Stimulated activated CD4-positive, alpha-beta T cell treated with anti-CD3 and anti-CD28 coated beads, TNF-alpha, amount 100 ng/mL, for 1 hour (primary cell): ENCODE measurements around the gene NBEA.

Source experiments
- DNase-seq, 3 donors: peaks; one replicate each; pipeline ENCODE4 v3.0.0-alpha.2; 2020; ENCODE audit warnings: low read depth in 3 of 3, low spot score in 1 of 3

Gene NBEA

DNA sequence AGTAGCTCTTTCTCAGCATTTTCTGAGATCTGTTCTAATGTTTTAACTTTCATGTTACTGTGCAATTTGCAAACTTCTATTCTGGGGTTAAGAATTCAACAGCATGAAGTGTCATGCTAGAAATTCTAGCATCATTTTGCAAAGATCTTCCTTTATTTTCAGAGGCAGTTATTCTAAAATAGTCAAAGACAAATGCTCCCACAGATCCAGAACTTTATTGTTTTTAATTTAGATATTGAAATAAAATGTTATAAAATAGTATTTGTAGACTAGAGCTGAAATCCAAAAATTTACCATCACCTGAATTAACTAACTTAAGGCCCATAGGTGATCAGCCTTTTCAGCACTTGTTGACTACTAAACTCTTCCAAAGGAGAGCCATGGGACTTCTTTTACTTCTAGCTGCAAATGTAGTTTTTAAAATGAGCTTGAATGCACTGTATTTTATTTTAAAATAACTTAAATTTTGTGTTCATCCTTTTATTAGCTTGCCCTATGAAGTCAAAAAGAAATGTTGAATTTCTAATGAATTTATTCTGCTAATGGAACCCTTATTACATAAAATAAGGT lies 531.2 kb downstream of the NBEA start:
- no peak for DNase-seq

DNA sequence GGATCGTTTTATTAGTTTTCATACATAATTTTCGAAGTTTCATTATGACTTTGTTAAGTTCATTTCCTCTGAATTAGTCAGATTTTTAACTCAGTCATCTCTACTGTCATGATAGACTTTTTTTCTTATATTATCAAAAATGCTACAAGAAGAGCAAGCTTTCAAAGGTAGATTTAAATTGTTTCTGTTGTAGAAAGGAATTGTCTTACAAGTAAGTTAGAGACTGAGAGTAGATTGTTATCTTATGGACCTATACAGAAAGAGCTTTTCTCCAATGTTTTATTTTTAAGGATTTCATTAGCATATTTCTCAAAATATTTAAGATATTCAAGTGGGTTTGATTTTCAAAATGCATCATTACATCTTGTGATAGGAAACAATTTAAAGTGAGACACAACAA lies 531.7 kb downstream of the NBEA start:
- DNase-seq, result no peak

DNA sequence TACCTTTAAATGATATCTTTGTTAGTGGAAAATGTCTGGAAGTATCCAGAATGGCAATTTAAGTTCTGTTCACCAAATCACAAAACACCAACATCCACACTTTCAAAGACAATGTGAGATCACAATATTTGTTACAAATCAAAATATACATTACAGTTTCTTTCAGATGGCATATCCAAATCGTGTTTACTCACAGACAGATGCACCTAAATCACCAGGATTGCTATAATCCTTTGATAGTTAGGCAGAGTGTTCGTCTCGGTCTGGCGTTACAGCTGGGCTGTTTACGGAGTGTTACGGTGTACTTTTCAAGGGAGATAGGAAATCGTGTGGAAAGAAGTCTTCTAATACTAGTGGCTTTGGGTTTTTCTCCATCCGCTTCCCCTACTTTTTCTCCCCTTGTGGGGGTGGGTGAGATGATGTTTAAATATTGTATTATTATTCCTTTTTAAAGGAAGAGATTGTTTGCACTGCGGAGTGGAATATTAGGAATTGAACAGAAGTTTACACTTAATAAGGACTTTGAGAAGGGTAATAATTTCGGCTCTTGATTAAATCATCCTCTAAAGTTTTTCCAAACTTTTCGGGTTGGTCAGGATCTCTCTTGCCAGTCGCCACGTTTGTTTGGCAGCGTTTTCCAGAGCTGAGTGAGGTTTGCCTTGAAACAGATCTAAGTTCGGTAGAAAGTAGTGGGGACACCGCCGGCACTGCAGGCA lies 532.6 kb downstream of the NBEA start:
- DNase-seq, result no peak

DNA sequence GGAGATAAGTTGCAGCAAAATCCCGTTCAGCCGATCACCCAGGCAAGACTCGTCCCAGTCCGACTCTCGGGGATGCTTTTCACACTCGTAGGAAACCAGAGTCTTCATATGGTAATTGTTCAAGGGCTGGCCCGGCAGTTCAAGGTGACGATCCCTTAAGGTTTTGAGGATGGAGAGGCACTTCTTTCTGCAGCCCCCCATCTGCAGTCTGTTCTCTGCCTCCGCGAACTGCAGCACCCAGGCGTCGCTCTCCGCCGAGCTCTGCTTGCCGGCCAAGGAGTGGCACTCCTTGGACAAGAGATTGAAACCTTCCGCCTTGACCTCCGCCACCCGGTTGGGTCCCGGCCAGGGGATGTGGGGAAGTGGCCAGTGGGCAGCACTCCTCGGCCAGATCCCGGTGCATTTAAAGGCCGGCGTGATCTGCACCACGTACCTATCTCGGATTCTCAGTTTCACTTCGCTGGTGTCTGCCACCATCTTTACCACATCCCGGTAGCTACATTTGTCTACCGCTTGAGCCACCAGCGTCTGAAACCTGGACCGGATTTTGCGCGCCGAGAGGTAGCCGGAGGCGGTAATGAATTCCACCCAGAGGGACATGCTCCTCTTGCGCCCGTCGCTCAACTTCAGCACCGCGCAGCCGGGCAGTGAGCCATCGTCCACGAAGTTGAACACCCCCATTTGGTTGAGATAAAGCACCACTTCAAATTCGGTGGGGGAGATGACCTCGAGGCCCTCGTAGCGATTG lies 533.3 kb downstream of the NBEA start:
- no peak for DNase-seq

DNA sequence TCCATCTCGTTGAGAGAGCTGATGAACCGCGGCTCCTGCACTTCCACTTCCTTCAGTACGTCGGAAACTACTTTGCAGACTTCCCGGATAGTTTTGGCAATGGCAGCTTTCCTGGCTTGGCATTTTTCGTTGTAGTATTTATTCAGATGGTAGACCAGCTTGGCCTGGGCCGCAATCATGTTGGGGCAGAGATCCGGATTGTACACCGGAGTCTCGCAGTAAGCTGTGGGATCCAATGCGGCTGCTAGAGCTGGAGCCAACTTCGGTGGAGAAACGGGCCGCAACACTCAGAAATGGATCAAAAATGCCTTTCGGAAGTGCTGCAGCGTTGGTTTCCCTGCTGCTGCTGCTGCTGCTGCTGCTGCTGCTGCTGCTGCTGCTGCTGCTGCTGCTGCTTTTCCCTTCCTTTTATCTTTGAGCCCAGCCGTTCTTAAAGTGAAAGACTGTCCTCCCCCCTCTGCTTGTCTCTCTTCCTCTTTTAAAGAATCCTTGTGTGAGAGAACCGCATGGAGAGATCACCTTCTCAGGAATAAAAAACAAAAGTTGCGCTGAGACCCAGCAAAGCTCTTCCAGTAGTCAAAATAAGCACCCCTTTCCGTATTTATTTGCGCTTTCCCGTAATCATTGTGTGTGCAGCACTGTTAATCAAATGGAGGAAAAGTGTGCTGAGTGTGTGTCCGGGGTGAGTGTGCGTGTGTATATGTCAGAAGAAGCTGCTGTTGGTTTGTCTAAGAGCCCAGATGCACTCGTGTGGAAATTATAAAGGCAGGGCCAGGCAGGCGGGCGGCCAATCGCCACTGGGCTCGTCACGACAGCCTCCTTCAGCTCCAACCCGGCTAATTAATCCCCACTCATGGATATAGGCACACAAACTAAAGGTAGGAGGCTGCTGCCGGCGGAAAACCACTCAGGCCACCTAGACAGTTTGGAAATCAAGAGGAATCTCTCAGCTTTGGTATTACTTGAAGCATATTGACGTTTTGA lies 534.2 kb downstream of the NBEA start, which contains the start of gene MAB21L1:
TSS of gene MAB21L1 (minus strand) at position 730 of the 984 bp plus-strand sequence. CDS start at position 179, 551 bp downstream.
- DNase-seq, result no peak

DNA sequence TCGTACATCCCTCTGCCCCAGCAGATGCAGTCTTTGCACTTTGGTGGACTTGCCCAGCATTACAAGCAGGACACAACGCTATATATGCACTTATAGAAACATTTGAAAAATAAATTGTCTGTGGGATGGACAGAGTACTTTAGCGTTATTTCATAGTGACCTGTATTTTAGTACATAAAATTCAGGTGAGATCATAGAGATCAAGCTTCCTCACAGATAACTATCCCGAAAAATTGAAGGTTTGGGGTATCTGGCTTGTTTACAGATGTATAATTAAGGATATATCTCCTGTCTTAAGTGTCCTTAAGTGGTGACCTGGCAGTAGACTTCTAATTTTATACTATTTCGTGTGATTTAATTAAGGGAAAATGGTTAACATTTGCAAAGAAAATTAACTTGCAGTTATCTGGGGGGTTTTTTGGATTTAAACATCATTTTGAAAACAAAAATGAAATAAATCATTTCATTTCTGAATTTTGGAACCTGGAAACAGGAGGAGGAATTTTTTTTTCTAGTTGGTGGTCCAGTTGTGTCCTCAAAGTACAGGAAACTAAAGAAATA lies 535.4 kb downstream of the NBEA start:
- DNase-seq, result no peak

DNA sequence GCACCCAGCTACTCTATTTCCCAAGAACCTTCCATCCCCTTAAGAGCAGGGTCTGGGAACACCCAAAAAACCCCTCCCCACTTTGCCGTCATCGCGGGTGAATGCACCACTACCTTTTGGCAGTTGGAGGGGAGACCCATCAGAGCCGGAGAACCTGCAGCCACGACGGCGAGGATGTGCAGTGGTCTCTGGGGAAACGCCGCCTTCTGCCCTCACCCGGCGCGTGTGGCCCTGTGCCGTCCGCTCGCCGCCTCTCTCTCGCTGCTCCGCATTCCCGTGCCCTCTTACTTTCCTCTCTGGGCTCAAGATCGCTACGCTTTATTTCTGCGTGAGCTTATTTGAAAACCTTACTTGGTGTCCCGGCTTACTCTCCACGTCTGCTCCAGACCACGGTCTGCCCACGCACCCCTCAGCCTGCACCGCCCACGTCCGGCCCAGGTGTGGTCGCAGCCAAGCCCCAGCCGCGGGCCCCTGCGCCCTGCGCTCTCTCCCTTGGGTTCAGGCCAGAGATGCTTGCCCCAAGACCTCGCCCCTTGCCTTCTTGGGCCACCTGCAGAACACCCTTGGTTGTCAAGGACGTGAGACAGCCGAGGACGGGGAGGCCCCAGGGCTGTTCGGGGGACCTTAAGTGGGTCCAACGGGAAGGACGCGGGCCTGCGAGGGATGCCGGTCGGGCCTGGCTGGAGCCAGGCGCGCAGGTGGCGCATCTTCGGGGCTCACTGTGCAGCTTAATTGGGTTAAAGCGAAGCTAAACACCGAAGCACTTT lies 536.4 kb downstream of the NBEA start:
- no peak for DNase-seq

DNA sequence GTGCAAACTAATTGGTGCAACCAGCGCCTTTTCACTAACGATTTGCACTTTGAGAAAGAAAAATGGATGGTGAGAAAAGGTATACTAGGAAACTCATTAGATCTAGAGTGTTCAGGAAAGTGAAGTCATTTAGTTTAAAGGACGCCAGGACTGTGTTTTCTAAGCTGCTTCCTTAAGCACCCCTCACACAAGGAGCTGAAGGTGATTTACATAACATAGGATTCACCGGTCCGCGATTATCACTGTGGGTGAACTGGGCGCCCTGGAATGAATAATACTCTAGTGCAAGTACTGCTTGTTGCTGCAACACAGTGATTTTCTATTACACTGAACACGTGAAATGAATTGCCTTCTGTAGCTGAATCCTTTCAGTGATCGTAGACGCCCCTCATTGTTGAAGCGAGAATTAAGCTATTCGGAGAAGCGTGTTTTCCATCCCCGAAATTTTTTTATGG lies 537.0 kb downstream of the NBEA start:
- no peak for DNase-seq

DNA sequence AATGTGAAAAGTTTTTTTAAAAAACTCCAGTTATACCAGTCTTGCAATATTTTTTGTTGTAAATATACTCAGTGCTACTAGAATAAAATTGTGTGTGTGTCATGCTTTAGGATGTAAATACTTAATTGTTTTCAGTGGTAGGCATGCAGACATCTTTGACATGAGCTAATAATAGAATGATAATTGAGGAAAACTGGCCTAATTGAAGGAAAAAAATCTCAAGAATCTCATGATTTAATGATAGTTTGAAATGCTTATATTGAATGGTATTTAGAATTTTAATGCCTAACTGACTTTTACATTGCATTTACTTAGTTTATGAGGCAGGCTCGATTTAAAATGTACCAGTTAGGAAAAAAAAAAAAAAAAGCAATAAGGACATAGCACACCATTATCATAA lies 537.6 kb downstream of the NBEA start:
- no peak for DNase-seq

DNA sequence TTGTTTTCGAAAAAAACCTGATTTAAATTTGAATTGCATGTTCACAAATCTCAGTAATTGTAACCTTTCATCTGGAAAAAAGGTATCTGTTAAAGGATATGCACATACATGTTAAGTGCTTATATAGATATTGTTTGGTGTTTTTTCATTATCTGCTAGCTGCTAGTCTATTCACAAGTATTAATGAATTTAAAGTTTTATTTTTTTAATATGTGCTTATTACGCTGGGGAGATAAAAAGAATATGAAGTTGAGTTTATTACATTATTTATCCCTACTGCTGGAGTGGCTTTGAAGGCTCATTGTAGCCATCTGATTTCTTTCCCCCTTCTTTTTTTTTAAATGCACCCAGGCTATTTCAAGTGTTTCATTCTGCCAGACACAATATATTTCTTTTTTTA lies 538.3 kb downstream of the NBEA start:
- no peak for DNase-seq

DNA sequence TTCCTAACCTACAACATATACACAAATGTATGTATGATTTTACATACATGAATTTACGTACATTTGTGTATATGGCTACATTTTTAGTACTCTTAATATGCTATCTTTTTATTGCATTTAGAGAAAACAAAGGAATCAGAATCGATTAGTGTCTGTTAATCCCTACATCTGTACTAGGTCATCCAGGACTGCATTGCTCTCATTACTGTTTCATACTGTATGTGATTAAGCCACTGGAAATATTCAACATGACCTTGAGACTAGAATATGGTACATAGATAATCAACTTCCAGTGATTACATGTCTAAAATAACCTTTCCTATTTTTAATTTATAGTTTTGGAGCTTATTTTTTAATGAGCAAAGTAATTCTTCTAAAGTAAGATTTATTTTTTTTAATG lies 539.7 kb downstream of the NBEA start:
- no peak for DNase-seq

DNA sequence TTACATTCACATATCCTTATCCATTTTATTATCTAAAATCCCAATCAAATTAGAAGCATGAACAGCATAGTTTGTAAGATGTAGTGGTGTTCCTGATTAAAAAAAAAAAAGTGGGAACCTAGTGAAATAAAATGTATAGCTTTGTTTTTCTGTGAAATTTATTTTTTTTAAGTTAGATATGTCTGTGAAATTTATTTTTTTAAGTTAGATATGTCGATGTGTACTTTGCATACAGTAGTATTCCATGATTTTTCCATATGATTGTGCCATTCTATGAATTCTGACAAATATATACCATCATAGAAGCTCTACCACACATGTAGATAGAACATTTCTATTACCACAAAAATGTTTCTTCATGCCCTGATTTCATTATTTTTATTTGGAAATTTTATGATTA lies 540.5 kb downstream of the NBEA start:
- no peak for DNase-seq

DNA sequence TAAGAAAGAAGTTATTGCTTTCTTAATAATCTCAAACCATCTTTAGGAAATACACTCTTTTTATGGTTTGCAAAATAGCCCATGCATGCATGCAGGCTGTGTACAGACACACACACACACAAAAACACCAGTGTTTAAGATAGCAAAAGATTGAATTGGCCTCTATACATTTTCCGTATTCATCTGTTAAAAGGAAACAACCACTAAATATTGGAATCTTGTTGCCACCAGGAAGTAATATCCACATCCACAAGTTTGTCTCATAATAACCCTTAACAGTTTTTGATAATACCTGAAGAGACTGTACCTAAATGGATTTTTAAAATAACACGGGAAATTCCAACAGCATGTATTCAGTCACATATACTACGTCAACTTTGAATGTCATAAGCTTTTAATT lies 541.7 kb downstream of the NBEA start:
- no peak for DNase-seq

DNA sequence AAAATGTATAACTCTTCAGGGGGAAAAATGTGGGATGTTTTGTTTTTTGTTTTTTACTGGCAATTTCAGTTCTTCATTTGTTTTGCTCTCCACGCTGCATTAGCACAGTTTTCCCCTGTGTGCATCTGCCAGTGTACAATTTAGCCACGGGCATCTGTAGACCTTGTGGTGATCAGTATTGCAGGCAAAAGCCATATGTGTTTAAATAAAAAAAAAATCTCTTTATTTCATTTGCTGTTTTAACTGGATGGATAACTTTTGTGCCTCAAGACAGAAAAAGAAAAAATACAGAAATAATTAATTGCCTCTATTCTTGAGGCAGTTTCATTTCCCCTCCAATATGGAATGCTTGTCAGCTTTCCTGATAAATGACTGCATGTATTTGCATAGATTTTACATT lies 542.3 kb downstream of the NBEA start:
- no peak for DNase-seq

DNA sequence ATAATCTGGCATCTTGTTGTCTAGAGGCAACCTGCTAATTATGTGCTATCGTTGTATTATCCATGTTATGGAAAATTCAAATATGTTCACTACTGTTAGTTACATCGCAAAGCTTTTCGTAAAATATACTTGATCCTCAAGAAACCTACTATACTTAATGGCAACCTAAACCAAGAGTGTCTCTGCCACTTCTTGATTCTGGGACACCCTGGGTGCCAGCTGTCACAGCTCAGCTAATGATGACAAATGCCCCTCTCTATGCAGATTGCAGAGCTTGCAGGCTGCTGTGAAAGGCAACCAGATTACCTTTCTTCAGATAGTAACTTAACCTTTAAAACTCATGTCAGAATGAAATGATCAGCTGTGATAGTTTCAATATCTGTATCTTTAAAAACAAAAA lies 543.4 kb downstream of the NBEA start:
- DNase-seq, result no peak

DNA sequence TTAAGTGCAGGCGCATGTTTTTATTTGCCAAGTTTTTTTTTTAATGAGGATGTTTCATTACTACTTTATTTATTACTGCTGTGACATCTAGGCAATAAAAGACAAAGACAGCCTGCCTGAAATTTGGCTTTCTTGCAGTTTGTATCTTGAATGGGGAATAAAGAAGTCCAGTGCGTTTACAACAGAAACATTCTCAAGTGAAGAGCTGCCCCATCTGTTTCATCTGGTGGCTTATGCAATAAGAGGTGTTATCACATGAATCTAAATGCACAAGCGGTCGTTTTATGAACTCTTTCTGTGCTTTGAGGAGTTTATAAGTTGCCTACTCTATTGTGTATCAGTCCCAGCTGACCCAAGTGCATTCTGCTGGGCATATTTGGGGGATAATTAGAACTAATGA lies 547.0 kb downstream of the NBEA start:
- no peak for DNase-seq

DNA sequence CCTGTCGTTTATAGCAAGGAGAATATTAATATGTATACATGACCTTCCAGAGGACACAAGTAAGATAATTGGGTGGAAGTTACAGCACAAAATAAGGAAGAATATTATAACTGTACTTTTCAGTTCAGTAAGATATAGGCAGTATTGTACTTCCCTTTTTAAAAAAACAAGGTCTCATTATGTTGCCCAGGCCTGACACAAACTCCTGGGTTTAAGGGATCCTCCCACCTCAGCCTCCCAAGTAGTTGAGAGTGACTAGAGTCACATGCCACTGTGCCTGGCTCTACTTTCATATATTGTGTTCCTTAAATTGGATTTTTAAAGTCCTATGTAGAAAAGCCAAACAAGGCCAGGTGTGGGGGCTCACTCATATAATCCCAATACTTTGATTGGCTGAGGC lies 553.9 kb downstream of the NBEA start:
- no peak for DNase-seq

DNA sequence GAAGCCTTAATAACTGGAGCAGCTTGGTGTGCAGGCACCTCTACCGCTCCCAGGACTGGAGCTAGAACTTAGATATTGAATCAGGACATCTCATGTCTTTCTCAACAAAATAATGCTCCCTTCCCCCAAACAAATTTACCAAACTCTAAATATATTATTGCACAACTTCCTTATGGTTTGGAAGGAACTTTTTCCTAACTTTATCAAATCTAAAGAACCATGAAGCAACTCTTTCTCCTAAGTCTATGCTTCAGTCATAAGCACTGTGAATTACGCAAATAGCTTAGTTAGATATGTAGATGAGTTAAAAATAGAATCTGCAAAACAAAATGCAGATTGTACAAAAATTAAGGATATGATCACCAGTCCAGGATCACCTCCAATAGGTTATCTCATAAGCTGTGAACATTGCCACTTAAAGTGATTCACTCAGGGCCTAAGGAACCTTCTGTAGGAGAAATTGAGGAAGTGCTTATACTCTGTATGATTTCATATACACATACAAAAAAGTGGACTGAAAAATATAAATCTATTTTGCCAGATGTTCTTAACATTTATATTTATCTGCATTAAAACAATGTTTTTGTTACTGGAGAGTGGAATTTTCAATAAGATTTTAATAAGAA lies 554.8 kb downstream of the NBEA start:
- no peak for DNase-seq

DNA sequence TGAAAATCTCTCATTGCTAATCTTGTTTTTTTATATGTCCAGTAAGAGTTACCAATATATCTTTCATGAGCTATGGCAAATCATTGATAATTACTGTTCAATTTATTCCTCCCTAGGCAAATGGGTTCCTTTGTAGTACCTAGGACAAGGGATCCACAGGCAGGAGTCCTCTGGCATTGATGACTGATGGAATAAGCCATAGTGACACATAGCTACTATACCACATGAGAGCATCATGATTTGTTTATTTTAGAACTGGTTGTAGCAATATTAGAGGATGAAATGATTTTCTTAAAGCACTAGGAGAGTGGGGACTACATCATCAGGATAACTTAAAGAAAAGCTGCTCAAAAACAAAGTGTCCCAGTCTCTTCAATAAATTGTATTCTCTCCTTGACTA lies 556.2 kb downstream of the NBEA start:
- no peak for DNase-seq
